HG03025 (cell line): ENCODE results near the gene TRMU.
"Not testable (repeated sequence)": the region's sequence is repeated elsewhere in the genome, so short reads cannot be mapped to it uniquely, and the experiment has no call there.

Source experiments
- ATAC-seq: cut with Tn5 transposase; IDR thresholded peaks from one replicate; pipeline ENCODE4 v1.9.1; 2021; ENCODE audit warnings: mild to moderate bottlenecking, moderate library complexity; ENCODE audit not compliant: unreplicated experiment, low FRiP score

The TRMU gene

GRCh38 chr22:46379066-46379930 is 43.8 kb downstream of the TRMU start:
- ATAC-seq = no peak

GRCh38 chr22:46380069-46380468 is 44.6 kb downstream of the TRMU start:
- ATAC-seq = no peak

- ATAC-seq = no peak
These were observed 45.1 kb downstream of the TRMU start for GRCh38 chr22:46380581-46380980.

- no peak for ATAC-seq
These were observed 45.6 kb downstream of the TRMU start for GRCh38 chr22:46381142-46381541.

GRCh38 chr22:46381731-46382130 is 46.2 kb downstream of the TRMU start:
- no peak for ATAC-seq

- no peak for ATAC-seq
These were observed 47.0 kb downstream of the TRMU start for GRCh38 chr22:46382524-46382923.

GRCh38 chr22:46386312-46386711 is 50.8 kb downstream of the TRMU start:
- ATAC-seq = no peak

- ATAC-seq = no peak
These were observed 52.2 kb downstream of the TRMU start for GRCh38 chr22:46387748-46388147.

GRCh38 chr22:46388647-46389046 is 53.1 kb downstream of the TRMU start:
- no peak for ATAC-seq

- ATAC-seq = no peak
These were observed 53.6 kb downstream of the TRMU start for GRCh38 chr22:46389081-46389480.

- ATAC-seq = no peak
These were observed 54.7 kb downstream of the TRMU start for GRCh38 chr22:46390105-46390651.

- ATAC-seq = no peak
These were observed 55.3 kb downstream of the TRMU start for GRCh38 chr22:46390652-46391301.

GRCh38 chr22:46391486-46392136 is 56.1 kb downstream of the TRMU start:
- ATAC-seq = no peak

- ATAC-seq = no peak
These were observed 56.8 kb downstream of the TRMU start for GRCh38 chr22:46392137-46392844.

GRCh38 chr22:46393873-46394272 is 58.4 kb downstream of the TRMU start:
- no peak for ATAC-seq

- ATAC-seq = no peak
These were observed 59.1 kb downstream of the TRMU start for GRCh38 chr22:46394622-46395021.

GRCh38 chr22:46395145-46395544 is 59.6 kb downstream of the TRMU start:
- ATAC-seq = no peak

- not testable (repeated sequence) for ATAC-seq
These were observed 61.5 kb downstream of the TRMU start for GRCh38 chr22:46397049-46397448.

- no peak for ATAC-seq
These were observed 62.0 kb downstream of the TRMU start for GRCh38 chr22:46397514-46397913.

GRCh38 chr22:46397951-46398350 is 62.4 kb downstream of the TRMU start:
- no peak for ATAC-seq
